Fibroblast of skin of left biceps (primary cell): ENCODE measurements around the gene SREBF1.

Experiments used
- DNase-seq, 2 experiments: peaks; one replicate each; pipeline ENCODE4 v3.0.0-alpha.2; 2013; ENCODE audit warnings: low read depth in 2 of 2

Gene SREBF1

DNA sequence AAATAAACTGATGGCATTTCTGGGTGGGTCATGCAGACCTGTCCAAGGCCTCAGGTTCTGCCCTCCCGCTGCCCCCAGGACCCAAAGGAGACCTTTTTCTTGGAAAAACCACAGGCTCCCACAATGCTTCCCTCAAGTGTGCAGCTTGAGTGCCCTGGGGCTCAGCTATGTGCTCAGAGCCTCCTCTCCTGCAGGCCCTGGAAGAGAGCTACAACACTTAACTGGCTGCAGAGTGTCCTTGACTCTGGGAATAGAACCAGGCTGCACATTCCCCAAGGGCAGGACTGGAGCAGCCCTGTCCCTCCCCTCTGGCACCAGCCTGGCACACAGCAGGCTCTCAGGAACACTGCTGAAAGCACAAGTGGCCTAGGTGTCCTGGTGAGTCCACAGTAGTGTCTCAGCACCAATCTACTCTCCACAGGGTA lies 4.8 kb upstream of the SREBF1 start:
- DNase-seq = no peak

DNA sequence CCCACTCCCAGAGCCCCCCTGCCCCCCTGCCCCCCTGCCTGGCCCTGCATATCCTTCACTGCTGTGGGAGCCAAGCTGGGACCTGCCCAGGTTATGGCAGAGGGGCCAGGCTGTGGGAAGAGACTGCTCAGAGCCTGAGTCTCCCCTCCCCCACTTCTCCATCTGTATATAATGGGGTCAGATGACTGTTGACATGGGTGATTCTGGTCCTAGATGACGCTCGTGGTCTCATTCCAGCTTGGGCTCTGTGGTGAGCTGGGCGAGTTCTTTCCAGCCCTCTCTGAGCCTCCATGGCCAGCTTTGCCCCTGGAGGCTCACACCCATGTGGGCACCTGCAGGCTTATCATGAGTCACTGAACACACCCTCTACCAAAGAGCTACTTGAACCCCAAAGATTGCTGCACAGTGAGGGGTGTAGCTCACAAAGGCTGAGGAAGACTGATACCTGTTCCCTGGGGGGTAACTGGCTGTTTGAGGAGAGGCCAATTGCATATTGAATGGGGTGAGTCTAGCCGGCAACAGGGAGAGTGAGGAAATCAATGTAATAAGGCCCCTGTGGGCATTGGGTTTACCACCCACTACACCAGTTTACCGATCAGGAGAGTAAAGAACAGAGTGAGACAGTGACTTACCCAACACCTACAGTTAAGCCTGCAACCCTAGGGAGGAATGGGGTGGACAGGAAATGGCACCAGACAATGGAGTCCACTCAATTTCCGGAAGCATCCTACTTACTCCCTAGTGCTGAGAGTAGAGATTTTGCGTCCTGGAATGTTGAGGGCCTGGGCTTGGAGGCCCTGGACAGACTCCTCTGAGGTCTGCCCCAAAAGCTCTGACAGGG lies 4.2 kb upstream of the SREBF1 start:
- no peak for DNase-seq

DNA sequence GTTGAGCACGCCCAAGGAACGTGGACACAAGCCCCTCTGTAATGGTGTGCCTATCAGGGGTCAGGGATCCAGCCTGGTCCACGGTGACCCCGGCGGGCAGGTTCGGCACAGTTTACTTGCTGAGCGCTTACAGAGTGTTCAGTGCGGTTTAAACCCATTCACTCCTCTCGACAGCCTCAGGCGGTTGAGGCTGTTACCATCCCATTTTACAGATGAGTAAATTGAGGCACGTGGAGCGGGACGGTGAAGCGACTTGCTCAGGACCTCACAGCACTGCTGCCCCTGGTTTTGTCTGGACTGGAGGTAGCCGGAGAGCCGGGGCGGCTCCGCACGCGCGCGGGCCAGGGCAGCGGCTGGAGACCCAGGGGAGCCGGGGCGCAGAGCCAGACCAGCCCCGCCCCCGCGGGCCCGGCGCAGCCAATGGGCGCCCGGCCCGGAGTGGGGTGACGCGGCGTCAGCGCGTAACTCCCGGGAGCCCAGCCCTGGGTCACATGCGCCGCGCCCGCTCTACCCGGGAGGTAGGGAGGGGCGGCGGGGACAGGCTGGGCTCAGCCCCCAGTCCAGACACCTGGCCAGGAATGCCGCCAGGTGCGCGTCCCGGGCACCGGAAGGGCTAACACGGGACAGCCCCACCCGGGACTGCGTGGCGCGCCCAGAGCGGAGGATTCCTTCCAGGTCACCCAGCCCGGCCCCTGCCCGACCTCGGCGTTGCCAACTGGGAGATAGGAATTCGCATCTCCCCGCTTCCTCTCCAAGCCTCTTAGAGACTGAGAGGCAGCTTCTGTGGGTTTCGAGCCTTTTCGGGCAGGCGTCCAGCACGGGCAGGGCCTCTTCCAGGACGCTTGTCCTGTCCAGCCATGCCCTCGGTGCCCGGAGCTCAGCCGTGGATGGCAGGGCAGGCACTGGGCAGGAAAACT lies 3.3 kb upstream of the SREBF1 start:
- peak; percentile 42 to 44 for DNase-seq

DNA sequence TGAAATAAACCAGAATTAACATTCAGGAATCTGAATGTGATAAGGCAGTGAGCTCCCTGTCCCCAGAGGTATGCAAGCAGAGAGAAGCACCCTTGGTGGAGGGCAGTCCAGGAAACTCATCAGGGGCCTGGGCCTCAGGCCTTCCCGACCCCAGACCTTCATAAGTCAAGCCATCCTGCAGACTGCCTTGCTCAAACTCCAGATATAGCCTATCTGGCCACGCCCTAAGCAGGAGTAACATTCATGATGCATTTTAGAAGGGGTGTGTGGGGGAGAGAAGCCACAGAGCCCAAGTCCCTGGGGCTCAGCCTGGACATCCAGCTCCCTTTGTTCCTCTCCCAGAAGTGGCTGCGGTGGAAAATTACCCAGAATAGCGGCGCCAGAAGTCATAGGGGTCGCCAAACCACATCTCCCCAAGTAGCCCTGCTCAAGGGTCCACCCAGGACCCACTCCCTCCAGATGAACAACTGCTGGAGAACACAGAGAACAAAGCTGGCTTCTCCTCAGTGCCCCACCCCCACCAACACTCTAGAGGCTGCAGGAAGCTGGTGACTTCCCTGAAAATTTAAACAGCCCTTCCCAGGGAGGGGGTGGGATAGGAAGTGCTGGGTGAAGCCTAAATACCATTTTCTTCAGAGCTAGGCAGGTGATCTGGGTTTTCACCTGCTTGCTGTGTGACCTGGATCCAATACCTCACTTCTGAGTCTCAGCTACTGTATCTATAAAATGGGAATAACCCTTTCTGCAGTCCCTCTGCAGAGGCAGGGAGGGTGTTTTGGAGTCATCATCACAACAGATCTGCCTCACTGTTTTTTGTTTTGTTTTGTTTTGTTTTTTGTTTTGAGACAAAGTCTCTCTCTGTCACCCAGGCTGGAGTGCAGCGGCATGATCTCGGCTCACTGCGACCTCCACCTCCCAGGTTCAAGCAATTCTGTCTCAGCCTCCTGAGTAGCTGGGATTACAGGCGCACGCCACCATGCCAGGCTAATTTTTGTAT lies 1.5 kb upstream of the SREBF1 start:
- no peak for DNase-seq

DNA sequence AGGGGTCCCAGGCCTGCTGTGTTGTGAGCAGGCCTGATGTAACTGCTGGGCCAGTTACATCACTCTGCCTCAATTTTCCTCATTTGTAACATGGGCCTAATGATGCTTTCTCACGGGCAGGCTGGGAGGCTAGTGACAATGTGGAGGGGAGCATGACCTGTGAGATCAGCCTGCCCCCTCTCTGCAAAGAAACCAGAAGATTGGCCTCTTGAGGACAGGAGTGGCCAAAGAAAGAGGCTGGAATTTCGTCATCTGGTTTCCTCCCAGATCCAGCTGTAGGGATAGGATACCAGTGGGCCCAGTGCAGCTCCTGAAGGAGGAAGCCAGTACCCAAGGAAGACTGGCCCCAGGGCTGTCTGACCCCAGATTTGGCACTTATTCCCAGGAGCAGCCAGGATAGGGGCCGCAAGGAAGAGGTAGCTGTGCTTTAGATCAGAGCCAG lies 615 bp upstream of the SREBF1 start:
- no peak for DNase-seq

DNA sequence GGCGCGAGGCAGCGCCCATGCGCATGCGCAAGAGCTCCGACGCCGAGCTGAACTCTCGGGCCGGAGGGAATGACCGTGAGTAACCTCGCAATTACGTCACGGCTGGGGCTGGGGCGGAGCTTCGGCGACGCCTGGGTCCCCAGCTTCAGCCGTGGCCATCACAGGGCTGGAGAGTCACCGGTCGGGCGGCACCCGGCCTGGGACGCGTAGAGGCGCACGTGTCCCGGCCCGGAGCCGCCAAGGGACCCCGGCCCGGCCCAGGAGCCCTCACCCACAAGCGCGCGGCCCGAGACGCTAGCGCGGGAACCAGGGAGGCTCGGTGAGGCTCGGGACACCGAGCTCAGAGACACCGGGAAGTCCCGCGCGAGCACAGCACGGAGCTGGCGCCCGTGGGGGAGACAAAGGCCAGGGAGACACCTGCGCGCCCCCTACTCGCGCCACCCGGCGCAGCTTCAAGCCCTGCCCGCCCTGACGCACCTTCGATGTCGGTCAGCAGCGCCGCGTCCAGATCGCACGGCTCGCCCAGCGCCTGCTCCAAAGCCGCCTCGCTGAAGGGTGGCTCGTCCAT lies 452 bp downstream of the SREBF1 start:
- DNase-seq = peak; percentile 78 to 82

DNA sequence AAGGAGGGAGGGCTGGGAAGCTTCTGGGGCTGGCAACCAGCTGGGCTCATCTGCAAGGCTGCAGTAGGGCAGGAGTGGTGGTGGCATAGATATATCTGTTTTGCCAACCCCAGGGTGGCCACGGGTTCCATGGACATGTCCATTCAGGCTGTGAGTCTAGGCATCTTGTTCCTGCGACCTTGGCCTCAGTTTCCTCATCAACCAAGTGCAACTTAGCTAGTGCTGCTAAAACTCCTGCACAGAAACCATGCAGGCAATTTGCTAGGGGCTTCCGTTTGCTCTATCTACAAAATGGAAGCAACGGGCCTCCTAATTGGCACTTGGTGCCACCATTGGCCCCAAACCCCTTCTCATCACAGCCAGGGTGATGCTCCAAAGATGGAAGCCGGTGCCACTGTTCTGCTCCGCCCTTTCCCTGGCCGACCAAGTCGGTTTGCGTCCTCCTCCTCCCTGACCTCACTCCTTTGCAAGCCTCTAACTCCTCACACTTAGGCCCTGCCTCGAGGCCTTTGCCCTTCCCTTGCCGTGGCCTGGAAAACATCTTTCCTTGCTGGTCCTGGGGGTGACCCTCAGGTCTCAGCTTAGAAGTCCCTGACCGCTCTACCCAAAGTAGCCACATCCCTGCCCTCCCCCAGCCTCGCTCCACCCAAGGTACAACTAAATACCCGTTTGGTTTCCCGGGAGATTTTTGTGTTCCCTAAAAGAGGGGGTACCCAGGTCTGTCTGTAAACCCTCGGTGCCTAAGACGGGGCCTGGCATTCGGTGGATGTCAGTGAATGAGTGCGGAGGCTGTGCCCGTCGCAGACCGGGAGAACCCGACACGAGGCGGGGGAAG lies 1.2 kb downstream of the SREBF1 start:
- DNase-seq = no peak

DNA sequence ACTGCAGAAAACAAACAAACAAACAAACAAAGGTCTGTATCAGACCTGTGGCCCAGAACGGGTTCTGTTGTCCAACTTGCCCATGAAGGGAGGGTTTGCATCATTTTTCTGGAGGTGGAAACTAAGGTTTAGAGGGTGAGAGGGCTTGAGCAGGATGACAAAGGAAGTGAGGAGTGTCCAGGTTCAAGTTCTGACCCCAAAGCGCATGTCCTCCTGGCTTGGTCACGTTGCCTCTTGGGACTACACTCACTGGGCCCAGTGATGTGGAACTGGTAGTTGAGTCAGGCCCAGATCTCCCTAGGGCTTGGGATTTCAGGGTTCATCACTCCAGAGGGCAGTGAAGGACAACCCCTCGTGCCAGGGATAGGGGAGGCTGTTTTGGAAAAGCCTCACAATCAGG lies 1.8 kb downstream of the SREBF1 start:
- DNase-seq = no peak

DNA sequence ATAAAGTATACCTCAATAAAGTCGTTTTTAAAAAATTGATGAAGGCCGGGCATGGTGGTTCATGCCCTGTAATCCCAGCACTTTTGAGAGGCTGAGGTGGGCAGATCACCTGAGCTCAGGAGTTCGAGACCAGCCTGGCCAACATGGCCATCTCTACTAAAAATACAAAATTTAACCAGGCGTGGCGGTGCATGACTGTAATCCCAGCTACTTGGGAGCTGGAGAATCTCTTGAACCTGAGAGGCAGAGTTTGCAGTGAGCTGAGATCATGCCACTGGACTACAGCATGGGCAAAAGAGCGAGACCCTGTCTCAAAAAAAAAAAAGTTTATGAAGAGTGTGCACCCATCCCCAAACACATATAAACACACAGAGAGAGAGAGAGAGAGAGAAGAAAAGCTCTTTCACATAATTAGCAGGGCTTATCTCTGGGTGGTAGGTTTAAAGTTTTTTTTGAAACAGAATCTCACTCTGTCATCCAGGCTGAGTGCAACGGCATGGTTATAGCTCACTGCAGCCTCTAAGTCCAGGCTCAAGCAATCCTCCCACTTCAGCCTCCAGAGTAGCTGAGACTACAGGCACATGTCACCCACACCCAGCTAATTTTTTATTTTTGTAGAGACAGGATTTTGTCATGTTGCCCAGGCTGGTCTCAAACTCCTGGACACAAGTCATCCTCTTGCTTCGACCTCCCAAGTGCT lies 3.0 kb downstream of the SREBF1 start:
- DNase-seq = no peak

DNA sequence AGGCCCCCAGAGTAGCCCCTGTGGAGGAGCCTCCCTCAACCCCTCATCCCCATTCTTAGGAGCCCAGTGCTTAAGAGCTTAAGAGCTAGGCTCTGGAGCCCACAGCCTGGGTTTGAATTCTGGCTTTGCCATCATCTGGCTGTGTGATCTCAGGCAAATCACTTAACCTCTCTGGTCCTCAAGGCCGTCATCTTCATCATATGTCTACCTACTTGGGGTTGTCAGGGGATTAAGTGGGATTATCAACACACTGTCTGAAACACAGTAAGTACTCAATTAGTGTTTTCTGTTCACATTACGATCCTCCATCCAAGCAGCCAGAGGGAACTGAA lies 4.8 kb downstream of the SREBF1 start:
- DNase-seq = no peak

DNA sequence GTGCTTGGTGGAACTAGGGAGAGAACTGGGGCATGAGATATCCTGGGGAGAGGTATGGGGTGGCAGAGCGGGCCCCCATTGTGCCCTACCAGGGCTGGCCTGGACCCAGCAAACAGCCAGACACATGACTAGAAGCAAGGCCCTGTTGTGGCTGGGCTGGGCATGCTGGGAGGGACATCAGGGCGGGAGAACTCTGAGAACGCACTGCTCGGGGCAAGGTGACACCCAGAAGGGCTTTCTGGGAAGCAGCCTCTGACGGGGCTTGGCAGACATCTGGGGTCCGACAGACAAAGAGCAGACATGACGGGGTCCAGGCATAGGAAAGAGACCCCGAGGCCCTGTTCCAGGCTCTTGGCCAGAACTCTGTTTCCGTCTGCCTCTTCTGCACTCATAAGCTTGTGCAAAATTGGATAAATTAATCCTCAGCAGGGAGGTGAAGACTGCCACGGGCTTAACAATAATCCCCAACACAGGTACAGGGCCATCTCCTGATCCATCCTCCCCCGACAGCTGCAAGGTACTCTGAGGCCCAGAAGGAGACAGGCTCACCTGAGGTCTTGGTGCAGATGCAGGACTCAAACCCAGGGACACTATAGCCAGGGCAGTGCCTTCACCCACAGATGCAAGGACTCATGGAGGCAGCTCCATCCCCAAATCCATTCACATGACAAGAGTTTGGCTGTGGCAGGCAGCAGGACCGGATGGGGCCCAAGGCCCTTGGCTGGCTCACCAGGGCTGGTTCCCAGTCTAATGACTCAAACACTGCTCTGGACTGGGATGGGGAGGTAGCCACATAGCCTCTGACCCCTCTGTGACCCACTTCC lies 5.4 kb downstream of the SREBF1 start:
- DNase-seq = no peak

DNA sequence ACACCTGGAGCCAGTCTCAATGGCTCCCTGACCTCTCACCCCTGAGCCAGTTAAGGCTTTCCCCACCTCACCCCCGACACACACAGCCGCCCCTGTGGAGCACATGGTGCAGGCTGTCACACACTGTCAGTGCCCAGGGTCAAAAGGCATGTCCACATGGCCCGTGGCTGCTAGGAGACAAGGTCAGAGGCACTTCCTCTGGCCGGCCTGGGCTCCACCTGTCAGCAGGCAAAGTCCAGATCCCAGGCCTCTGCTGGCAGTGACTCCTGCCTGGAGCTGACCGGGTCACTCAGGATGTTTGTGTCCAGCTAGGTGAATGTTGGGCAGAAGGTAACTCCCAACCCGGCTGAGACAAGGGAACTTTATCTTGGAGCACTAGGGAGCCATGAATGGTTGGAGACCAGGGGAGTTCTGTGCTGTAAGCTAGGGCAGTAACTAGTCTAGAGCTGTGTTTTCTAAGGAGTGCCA lies 6.0 kb downstream of the SREBF1 start:
- DNase-seq = no peak

DNA sequence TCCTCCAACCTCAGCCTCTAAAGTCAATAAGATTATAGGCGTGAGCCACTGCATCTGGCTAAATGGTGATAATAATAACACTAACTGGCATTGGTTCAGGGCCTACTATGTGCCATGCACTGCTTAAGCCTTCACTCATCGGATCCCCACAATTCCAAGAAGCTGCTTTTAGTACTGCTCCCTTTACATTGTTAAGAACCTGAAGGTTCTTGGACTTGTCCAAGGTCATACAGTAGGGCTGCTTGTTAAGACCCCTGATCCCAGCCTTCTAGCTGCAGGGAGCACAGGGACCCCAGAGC lies 6.6 kb downstream of the SREBF1 start:
- no peak for DNase-seq

DNA sequence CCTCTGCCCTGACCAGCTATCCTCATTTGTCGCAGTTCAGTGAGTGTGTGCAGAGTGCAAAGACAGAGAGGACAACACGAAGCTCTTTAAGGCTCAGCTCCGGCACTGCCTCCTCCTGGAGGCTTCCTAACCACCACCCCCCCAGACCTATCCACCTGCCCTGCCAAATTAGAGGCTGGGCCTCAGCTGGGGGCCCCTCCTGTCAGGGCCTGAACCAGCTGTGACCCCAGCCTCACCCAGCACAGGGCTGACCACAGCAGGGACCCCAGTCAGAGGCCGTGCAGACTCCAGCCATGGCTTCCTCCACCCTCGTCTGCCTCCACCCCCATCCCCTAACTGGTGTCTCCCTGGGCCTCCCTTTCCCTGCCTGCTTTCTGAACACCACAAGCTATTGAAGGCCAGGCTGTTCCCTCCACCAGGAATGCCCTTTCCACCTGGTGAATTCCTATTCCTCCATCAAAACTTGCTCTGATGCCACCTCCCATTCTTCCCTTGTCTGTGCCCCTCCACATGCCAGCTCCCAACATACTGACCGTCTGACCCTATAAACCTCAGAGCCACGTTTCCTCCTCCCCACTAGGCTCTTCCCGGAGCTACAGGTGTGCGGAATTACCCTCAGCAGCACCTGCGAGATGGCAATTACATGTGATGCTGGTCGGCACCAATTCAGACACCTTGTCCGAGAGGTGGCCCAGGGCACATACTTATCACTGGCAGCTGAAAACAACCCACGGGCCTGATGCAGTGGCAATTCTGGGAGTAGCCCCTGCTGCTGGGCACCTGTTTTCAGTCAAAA lies 8.8 kb downstream of the SREBF1 start:
- no peak for DNase-seq

DNA sequence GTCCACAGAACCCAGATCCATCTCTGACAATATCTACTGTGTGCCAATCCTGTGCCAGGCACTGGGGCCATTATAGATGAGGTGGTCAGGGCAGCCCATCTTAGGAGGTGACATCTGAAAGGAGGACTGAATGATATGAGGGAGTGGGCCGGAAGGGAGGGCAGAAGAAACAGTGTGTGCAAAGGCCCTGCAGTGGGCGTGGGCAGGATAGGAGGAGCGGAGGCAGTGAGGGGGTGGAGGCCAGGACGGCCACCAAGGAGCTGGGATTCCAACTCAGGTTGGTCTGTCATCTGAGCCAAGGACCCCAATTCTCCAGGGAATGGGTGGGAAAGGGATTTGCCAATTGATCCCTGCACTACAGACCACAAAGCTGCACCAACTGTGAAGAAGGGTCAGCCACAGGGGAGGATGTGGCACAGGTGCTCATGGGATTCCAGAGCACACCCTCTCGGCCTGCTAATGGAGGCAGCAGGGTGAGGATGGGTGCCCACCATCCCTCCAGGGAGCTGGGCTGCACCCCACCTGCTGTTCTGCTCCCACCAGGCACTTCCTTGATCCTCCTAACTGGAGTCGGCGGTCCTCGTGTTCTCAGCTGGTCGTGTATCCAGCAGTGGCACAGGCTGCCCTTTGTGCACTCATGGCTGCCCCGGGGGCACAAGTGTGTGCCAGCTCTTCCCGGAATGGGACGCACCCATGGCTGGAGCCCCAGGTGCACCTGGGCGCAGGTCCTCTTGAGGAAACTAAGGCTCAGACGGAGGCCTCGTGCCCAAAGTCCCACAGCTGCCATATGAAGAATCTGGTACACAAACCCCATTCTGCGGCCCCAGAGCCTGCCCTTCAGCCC lies 9.6 kb downstream of the SREBF1 start:
- DNase-seq = no peak

DNA sequence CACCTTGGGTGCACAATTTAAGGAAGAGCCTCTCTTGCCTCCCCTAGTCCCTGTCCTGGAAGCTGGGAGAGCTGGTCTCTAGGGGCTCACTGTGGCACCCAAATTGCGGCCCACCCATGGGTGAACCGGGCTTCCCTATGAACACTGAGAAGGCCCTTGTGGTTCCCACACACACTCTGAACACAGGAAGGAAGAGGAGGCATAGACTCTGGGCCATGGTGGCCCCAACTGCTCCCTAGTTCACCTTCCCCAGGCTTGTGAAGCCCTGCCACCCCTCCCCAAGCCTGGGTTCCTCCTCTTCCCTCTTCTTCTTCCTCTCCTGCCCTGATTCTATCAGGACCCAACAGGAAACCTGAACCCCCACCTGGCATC lies 10.5 kb downstream of the SREBF1 start:
- DNase-seq = no peak
